Measurements from ENCODE around the gene NADK.
"Not testable (repeated sequence)": the region's sequence is repeated elsewhere in the genome, so short reads cannot be mapped to it uniquely, and the experiment has no call there.

Gene NADK

GRCh38 chr1:1764876-1765470 lies 13.3 kb downstream of the NADK start:
- DNase-seq (ENCODE audit: low read depth in 2 of 3, low spot score in 1 of 3) = no peak

- no peak for DNase-seq (ENCODE audit: low read depth in 2 of 3, low spot score in 1 of 3)
Measured at GRCh38 chr1:1763657-1764621, 14.3 kb downstream of the NADK start.

GRCh38 chr1:1761504-1762376 lies 16.5 kb downstream of the NADK start:
- no peak for DNase-seq (ENCODE audit: low read depth in 2 of 3, low spot score in 1 of 3)

- DNase-seq (ENCODE audit: low read depth in 2 of 3, low spot score in 1 of 3) = no peak
Measured at GRCh38 chr1:1760715-1761114, 17.6 kb downstream of the NADK start.

- DNase-seq (ENCODE audit: low read depth in 2 of 3, low spot score in 1 of 3) = no peak
Measured at GRCh38 chr1:1760345-1760650, 18.0 kb downstream of the NADK start.

GRCh38 chr1:1759456-1760344 lies 18.6 kb downstream of the NADK start:
- DNase-seq (ENCODE audit: low read depth in 2 of 3, low spot score in 1 of 3) = no peak

- no peak for DNase-seq (ENCODE audit: low read depth in 2 of 3, low spot score in 1 of 3)
Measured at GRCh38 chr1:1758692-1759455, 19.4 kb downstream of the NADK start.

- no peak for DNase-seq (ENCODE audit: low read depth in 2 of 3, low spot score in 1 of 3)
Measured at GRCh38 chr1:1758059-1758621, 20.1 kb downstream of the NADK start.

GRCh38 chr1:1757422-1758058 lies 20.7 kb downstream of the NADK start:
- no peak for DNase-seq (ENCODE audit: low read depth in 2 of 3, low spot score in 1 of 3)

GRCh38 chr1:1756661-1757421 lies 21.4 kb downstream of the NADK start:
- no peak for DNase-seq (ENCODE audit: low read depth in 2 of 3, low spot score in 1 of 3)

- no peak for DNase-seq (ENCODE audit: low read depth in 2 of 3, low spot score in 1 of 3)
Measured at GRCh38 chr1:1755852-1756251, 22.4 kb downstream of the NADK start.

- no peak for DNase-seq (ENCODE audit: low read depth in 2 of 3, low spot score in 1 of 3)
Measured at GRCh38 chr1:1755426-1755825, 22.8 kb downstream of the NADK start.

GRCh38 chr1:1754051-1754815 lies 24.0 kb downstream of the NADK start:
- no peak for DNase-seq (ENCODE audit: low read depth in 2 of 3, low spot score in 1 of 3)

GRCh38 chr1:1753607-1754005 lies 24.7 kb downstream of the NADK start:
- no peak for DNase-seq (ENCODE audit: low read depth in 2 of 3, low spot score in 1 of 3)

- no peak for DNase-seq (ENCODE audit: low read depth in 2 of 3, low spot score in 1 of 3)
Measured at GRCh38 chr1:1752636-1753606, 25.3 kb downstream of the NADK start.

GRCh38 chr1:1752190-1752589 lies 26.1 kb downstream of the NADK start:
- DNase-seq (ENCODE audit: low read depth in 2 of 3, low spot score in 1 of 3) = no peak

GRCh38 chr1:1749941-1750340 lies 28.3 kb downstream of the NADK start:
- DNase-seq (ENCODE audit: low read depth in 2 of 3, low spot score in 1 of 3) = not testable (repeated sequence)
